ENCODE measurements around the gene SAMD8. TPM values are rescaled to one million over a fixed set of nuclear protein-coding genes. Genes with fewer than 3 reads are reported as not detected.
A peak's percentile ranks its signal among the peaks of the same experiment; 100 is the strongest.
"Not testable (repeated sequence)": the region's sequence is repeated elsewhere in the genome, so short reads cannot be mapped to it uniquely, and the experiment has no call there.

Gene SAMD8
- polyA plus RNA-seq, 3 donors, result 13.0 to 18.8 (median 13.7) TPM

DNA sequence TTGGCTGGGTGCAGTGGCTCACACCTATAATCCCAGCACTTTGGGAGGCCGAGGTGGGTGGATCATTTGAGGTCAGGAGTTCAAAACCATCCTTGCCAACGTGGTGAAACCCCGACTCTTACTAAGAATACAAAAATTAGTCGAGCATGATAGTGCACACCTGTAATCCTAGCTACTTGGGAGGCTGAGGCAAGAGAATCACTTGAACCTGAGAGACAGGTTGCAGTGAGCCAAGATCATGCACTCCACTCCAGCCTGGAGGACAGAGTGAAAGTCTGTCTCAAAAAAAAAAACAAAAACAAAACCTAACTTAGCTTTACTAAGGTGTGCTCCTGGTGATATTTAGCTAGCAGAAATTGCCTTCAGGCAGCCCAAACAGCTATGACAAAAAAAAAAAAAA is 74.9 kb downstream of the SAMD8 start:
- Histone ChIP-seq H3K4me3 (replicated peaks in 1 of 3; ENCODE audit: low read depth in 2 of 3, low read length in 3 of 3) (no peak overlapping the region), H3K4me1 (ENCODE audit: control insufficient read depth in 1 of 2, insufficient read depth in 2 of 2, low read length in 2 of 2) (peaks cover under 1 to 4% of the 10 kb centered on the region in 2 donors), H4K20me1 (ENCODE audit: insufficient read depth, low read length) (peaks cover 12% of the 10 kb centered on the region), H2AFZ (ENCODE audit: insufficient read depth, low read depth, low read length, poor library complexity, severe bottlenecking) (no peak overlapping the region), H3K9ac (ENCODE audit: insufficient read depth, low read length, poor library complexity, severe bottlenecking) (no peak overlapping the region), H3K27ac (ENCODE audit: low read depth in 1 of 2, low read length in 2 of 2) (peak overlapping the region in 1 of 2 donors; percentile 14), H3K36me3 (replicated peaks in 1 of 2; ENCODE audit: control insufficient read depth in 1 of 2, insufficient read depth in 2 of 2, low read length in 2 of 2) (peaks cover 4 to 27% of the 10 kb centered on the region in 2 donors), H3K27me3 (ENCODE audit: control insufficient read depth in 2 of 2, insufficient read depth in 2 of 2, low read length in 2 of 2) (no peaks in the 10 kb centered on the region), H3K79me2 (ENCODE audit: insufficient read depth, low read length) (no peaks in the 10 kb centered on the region), H3K4me2 (replicated peaks; ENCODE audit: extremely low read depth, low read length, poor library complexity, severe bottlenecking) (no peak overlapping the region), H3K9me3 (replicated peaks in 1 of 2; ENCODE audit: control insufficient read depth in 1 of 2, insufficient read depth in 1 of 2, low read length in 2 of 2) (no peaks in the 10 kb centered on the region)
- Mint-ChIP-seq H3K4me3 (no peak overlapping the region), H3K4me1 (peaks cover 4% of the 10 kb centered on the region), H3K9me3 (no peaks in the 10 kb centered on the region), H3K36me3 (peaks cover 19 to 30% of the 10 kb centered on the region in 2 donors), H3K27me3 (ENCODE audit: low read depth in 3 of 3) (peaks cover 0 to 3% (median 0%) of the 10 kb centered on the region in 3 donors), H3K27ac (peak overlapping the region in 3 of 7 donors; percentile 15 to 50 (median 18))
- intact Hi-C loops (cut with micrococcal nuclease), result loop anchor here in 1 of 2 donors (5.0 kb wide), 1 partner anchor 46 kb away; no protein-coding TSS in a partner anchor
- WGBS (ENCODE audit: insufficient coverage), result 100% methylated on average over 4 of the region's 4 CpGs
- no peak for TF ChIP-seq CTCF (IDR thresholded peaks at IDR 0.05)
- no peak for DNase-seq

DNA sequence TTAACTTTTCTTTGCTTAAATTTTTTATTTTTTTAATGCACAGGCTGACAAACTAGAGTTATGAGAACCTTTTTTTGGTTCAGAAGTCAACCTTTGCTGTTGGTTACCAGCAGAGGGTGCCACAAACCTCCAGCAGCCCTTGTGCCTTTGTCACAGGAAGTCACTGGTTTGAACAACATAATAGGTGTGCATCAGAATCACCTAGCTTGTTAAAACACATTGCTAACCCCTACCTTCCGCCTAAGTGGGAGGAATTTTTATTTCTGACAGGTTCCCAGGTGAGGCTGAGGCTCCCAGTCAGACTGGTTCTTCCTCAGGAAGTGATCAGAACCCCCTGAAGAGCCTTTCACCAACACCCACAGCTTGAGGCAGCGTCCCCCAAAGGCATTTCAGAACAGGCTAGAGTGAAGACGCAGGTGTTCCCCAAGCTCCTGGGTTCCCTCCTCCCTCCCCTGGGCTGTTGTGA is 76.5 kb downstream of the SAMD8 start:
- no peak overlapping the region for H3K4me3 Mint-ChIP-seq
- no peak overlapping the region for H3K4me2 ChIP-seq (replicated peaks; ENCODE audit: extremely low read depth, low read length, poor library complexity, severe bottlenecking)

DNA sequence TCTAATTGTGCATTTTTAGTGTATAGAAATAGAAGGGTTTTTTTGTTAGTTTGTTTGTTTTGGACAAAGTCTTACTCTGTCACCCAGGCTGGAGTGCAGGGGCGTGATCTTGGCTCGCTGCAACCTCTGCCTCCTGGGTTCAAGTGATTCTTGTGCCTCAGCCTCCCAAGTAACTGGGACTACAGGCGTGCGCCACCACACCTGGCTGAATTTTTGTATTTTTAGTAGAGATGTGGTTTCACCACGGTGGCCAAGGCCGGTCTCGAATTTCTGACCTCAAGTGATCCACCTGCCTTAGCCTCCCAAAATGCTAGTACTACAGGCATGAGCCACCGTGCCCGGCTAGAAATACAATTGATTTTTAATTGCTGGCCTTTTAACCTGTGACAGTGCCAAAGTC is 77.1 kb downstream of the SAMD8 start:
- not testable (repeated sequence) for DNase-seq; H3K4me3 ChIP-seq (replicated peaks in 1 of 3; ENCODE audit: low read depth in 2 of 3, low read length in 3 of 3); H3K9me3 ChIP-seq (replicated peaks in 1 of 2; ENCODE audit: control insufficient read depth in 1 of 2, insufficient read depth in 1 of 2, low read length in 2 of 2); H3K27me3 Mint-ChIP-seq (ENCODE audit: low read depth in 3 of 3); H3K4me2 ChIP-seq (replicated peaks; ENCODE audit: extremely low read depth, low read length, poor library complexity, severe bottlenecking); H3K27ac ChIP-seq (ENCODE audit: low read depth in 1 of 2, low read length in 2 of 2); H3K9ac ChIP-seq (ENCODE audit: insufficient read depth, low read length, poor library complexity, severe bottlenecking); H3K79me2 ChIP-seq (ENCODE audit: insufficient read depth, low read length); H3K27me3 ChIP-seq (ENCODE audit: control insufficient read depth in 2 of 2, insufficient read depth in 2 of 2, low read length in 2 of 2); H3K4me3 Mint-ChIP-seq; H3K9me3 Mint-ChIP-seq; H3K36me3 ChIP-seq (replicated peaks in 1 of 2; ENCODE audit: control insufficient read depth in 1 of 2, insufficient read depth in 2 of 2, low read length in 2 of 2); H2AFZ ChIP-seq (ENCODE audit: insufficient read depth, low read depth, low read length, poor library complexity, severe bottlenecking)
- intact Hi-C loops (cut with micrococcal nuclease), result loop anchor here (2.0 to 5.0 kb wide), 2 partner anchors 42 to 44 kb away; no protein-coding TSS in a partner anchor
- peak overlapping the region in 1 of 7 donors; percentile 50 for H3K27ac Mint-ChIP-seq
- H4K20me1 ChIP-seq (ENCODE audit: insufficient read depth, low read length), result peaks cover 12% of the 10 kb centered on the region
- peaks cover 19 to 22% of the 10 kb centered on the region in 2 donors for H3K4me1 ChIP-seq (ENCODE audit: control insufficient read depth in 1 of 2, insufficient read depth in 2 of 2, low read length in 2 of 2)
- WGBS (ENCODE audit: insufficient coverage), result 93% methylated on average over 2 of the region's 9 CpGs
- peaks cover 23% of the 10 kb centered on the region for H3K4me1 Mint-ChIP-seq
- peaks cover 7 to 18% of the 10 kb centered on the region in 2 donors for H3K36me3 Mint-ChIP-seq

More for the DNA sequence above, 76.5 kb downstream of the SAMD8 start:
- peak; percentile 76 for TF ChIP-seq CTCF (IDR thresholded peaks at IDR 0.05)
- no peak overlapping the region for H3K27ac ChIP-seq (ENCODE audit: low read depth in 1 of 2, low read length in 2 of 2)
- intact Hi-C loops (cut with micrococcal nuclease), result loop anchor here (2.0 to 5.0 kb wide), 2 partner anchors 43 to 44 kb away; no protein-coding TSS in a partner anchor
- H3K9me3 ChIP-seq (replicated peaks in 1 of 2; ENCODE audit: control insufficient read depth in 1 of 2, insufficient read depth in 1 of 2, low read length in 2 of 2), result no peaks in the 10 kb centered on the region
- peaks cover 19% of the 10 kb centered on the region for H3K4me1 Mint-ChIP-seq
- 84% methylated on average over 2 of the region's 3 CpGs for WGBS (ENCODE audit: insufficient coverage)
- H4K20me1 ChIP-seq (ENCODE audit: insufficient read depth, low read length), result peaks cover 12% of the 10 kb centered on the region
- no peak overlapping the region for H3K4me3 ChIP-seq (replicated peaks in 1 of 3; ENCODE audit: low read depth in 2 of 3, low read length in 3 of 3)
- peaks cover 15 to 18% of the 10 kb centered on the region in 2 donors for H3K4me1 ChIP-seq (ENCODE audit: control insufficient read depth in 1 of 2, insufficient read depth in 2 of 2, low read length in 2 of 2)
- peaks cover 0 to 1% (median 0%) of the 10 kb centered on the region in 3 donors for H3K27me3 Mint-ChIP-seq (ENCODE audit: low read depth in 3 of 3)
- H3K79me2 ChIP-seq (ENCODE audit: insufficient read depth, low read length), result no peaks in the 10 kb centered on the region
- DNase-seq, result peak; percentile 45 to 62 (median 61)
- H3K9me3 Mint-ChIP-seq, result no peaks in the 10 kb centered on the region
- no peak overlapping the region for H3K9ac ChIP-seq (ENCODE audit: insufficient read depth, low read length, poor library complexity, severe bottlenecking)
- peaks cover 0 to 13% of the 10 kb centered on the region in 2 donors for H3K36me3 ChIP-seq (replicated peaks in 1 of 2; ENCODE audit: control insufficient read depth in 1 of 2, insufficient read depth in 2 of 2, low read length in 2 of 2)
- H2AFZ ChIP-seq (ENCODE audit: insufficient read depth, low read depth, low read length, poor library complexity, severe bottlenecking), result no peak overlapping the region
- peak overlapping the region in 4 of 7 donors; percentile 25 to 58 (median 46) for H3K27ac Mint-ChIP-seq
- no peaks in the 10 kb centered on the region for H3K27me3 ChIP-seq (ENCODE audit: control insufficient read depth in 2 of 2, insufficient read depth in 2 of 2, low read length in 2 of 2)
- peaks cover 10 to 17% of the 10 kb centered on the region in 2 donors for H3K36me3 Mint-ChIP-seq

Data from CD14-positive monocyte (primary cell).